ENCODE results near the gene TPPP.

- TF ChIP-seq CTCF (tag by site-specific recombination; IDR thresholded peaks at IDR 0.05) (no peak), ZNF639 (tag by site-specific recombination; IDR thresholded peaks at IDR 0.05) (no peak), REPIN1 (tag by site-specific recombination; IDR thresholded peaks at IDR 0.05; ENCODE audit: low read depth) (no peak), ZNF423 (tag by site-specific recombination; IDR thresholded peaks at IDR 0.05) (no peak), SP2 (tag by site-specific recombination; IDR thresholded peaks at IDR 0.05) (no peak), ZNF555 (tag by site-specific recombination; conservative IDR thresholded peaks at IDR 0.05) (no peak), ZNF274 (IDR thresholded peaks at IDR 0.05; ENCODE audit: low read length) (no peak), ZNF274 (tag by site-specific recombination; IDR thresholded peaks at IDR 0.05; ENCODE audit: borderline replicate concordance) (no peak), TRIM28 (IDR thresholded peaks at IDR 0.05; ENCODE audit: borderline replicate concordance, low read length) (no peak), REST (tag by site-specific recombination; IDR thresholded peaks at IDR 0.05) (no peak), KLF7 (tag by site-specific recombination; IDR thresholded peaks at IDR 0.05; ENCODE audit: borderline replicate concordance) (no peak), ZNF2 (tag by site-specific recombination; IDR thresholded peaks at IDR 0.05) (no peak), OSR2 (tag by site-specific recombination; IDR thresholded peaks at IDR 0.05) (no peak)
Observed at GRCh38 chr5:627840-628239, 65.3 kb downstream of the TPPP start.

Data from HEK293 (cell line).